Neural cell (in vitro differentiated cells): ENCODE measurements around the gene GRAP2. TPM values are rescaled to one million over a fixed set of nuclear protein-coding genes. Genes with fewer than 3 reads are reported as not detected.

ENCODE experiments used
- H2AFZ ChIP-seq: fragments of 200-600, 300-800 bp; sonication (generic), shearing (Covaris generic); 2 replicates; pipeline ENCODE4 v1.6.0; 2014; ENCODE audit warnings: low read depth, mild to moderate bottlenecking, antibody characterized with exemption, low read length, moderate library complexity
- H3F3A ChIP-seq: fragments of 200-600 bp; shearing (Covaris generic); 2 replicates; pipeline ENCODE4 v1.6.1; 2016; ENCODE audit warnings: mild to moderate bottlenecking, moderate library complexity, mixed read lengths, antibody characterized with exemption, low read length; ENCODE audit not compliant: insufficient read depth, poor library complexity, severe bottlenecking
- H3K27ac ChIP-seq: fragments of 200-600, 300-800 bp; sonication (generic), shearing (Covaris generic); 2 replicates; pipeline ENCODE4 v1.5.1; 2014; ENCODE audit warnings: mild to moderate bottlenecking, low read length, moderate library complexity
- H3K27me3 ChIP-seq: fragments of 300-800, 200-600 bp; sonication (generic), shearing (Covaris generic); 2 replicates; pipeline ENCODE4 v1.6.0; 2014; ENCODE audit warnings: mild to moderate bottlenecking, low read depth, low read length, moderate library complexity; ENCODE audit not compliant: insufficient read depth
- H3K36me3 ChIP-seq: fragments of 300-800, 200-600 bp; sonication (generic), shearing (Covaris generic); 2 replicates; pipeline ENCODE4 v1.5.1; 2014; ENCODE audit warnings: mild to moderate bottlenecking, antibody characterized with exemption, low read length, moderate library complexity; ENCODE audit not compliant: insufficient read depth
- H3K4me2 ChIP-seq: fragments of 300-800, 200-600 bp; sonication (generic), shearing (Covaris generic); 2 replicates; pipeline ENCODE4 v1.6.0; 2014; ENCODE audit warnings: mild to moderate bottlenecking, low read length
- H3K4me3 ChIP-seq: fragments of 300-800, 200-600 bp; sonication (generic), shearing (Covaris generic); 2 replicates; pipeline ENCODE4 v1.5.1; 2014; ENCODE audit warnings: mild to moderate bottlenecking, low read length, moderate library complexity
- H3K79me2 ChIP-seq: fragments of 200-600 bp; shearing (Covaris generic); replicated peaks from 2 replicates; pipeline ENCODE4 v1.6.0; 2014; ENCODE audit warnings: mild to moderate bottlenecking, low read length, moderate library complexity; ENCODE audit not compliant: insufficient read depth
- H3K9ac ChIP-seq: fragments of 300-800, 200-600 bp; sonication (generic), shearing (Covaris generic); 2 replicates; pipeline ENCODE4 v1.6.1; 2016; ENCODE audit warnings: mild to moderate bottlenecking, low read length, mixed read lengths
- H3K9me2 ChIP-seq: fragments of 200-600 bp; shearing (Covaris generic); 2 replicates; pipeline ENCODE4 v1.6.1; 2016; ENCODE audit warnings: mild to moderate bottlenecking, low read length, mixed read lengths; ENCODE audit not compliant: insufficient read depth
- H3K9me3 ChIP-seq: fragments of 200-600, 300-800 bp; sonication (generic), shearing (Covaris generic); 2 replicates; pipeline ENCODE4 v1.6.1; 2016; ENCODE audit warnings: mild to moderate bottlenecking, mixed run types, low read length, moderate library complexity, mixed read lengths
- H4K20me1 ChIP-seq: fragments of 200-600 bp; shearing (Covaris generic); 2 replicates; pipeline ENCODE4 v1.6.1; 2016; ENCODE audit warnings: mild to moderate bottlenecking, mixed run types; ENCODE audit not compliant: insufficient read depth
- CTCF ChIP-seq: fragments of 450-650 bp; IDR thresholded peaks from 2 replicates; pipeline ENCODE4 v1.5.1; 2014; ENCODE audit warnings: antibody characterized with exemption, mild to moderate bottlenecking, moderate library complexity; ENCODE audit not compliant: poor library complexity, severe bottlenecking
- EP300 ChIP-seq: fragments of 450-650 bp; conservative IDR thresholded peaks from 2 replicates; pipeline ENCODE4 v1.6.1; 2014; ENCODE audit warnings: antibody characterized with exemption, mild to moderate bottlenecking, moderate library complexity; ENCODE audit not compliant: poor library complexity, severe bottlenecking
- EZH2 ChIP-seq: fragments of 200-600, 300-800 bp; shearing (Covaris generic), sonication (generic); IDR thresholded peaks from 2 replicates; pipeline ENCODE4 v1.6.1; 2014; ENCODE audit warnings: antibody characterized with exemption, low read length, borderline replicate concordance, mild to moderate bottlenecking; ENCODE audit not compliant: insufficient read depth, poor library complexity, severe bottlenecking
- MXI1 ChIP-seq: fragments of 450-650 bp; conservative IDR thresholded peaks from 2 replicates; pipeline ENCODE4 v1.6.1; 2014; ENCODE audit warnings: antibody characterized with exemption, mild to moderate bottlenecking; ENCODE audit not compliant: poor library complexity, severe bottlenecking
- POLR2AphosphoS5 ChIP-seq: IDR thresholded peaks from 2 replicates; pipeline ENCODE4 v1.6.1; 2012
- RAD21 ChIP-seq: fragments of 450-650 bp; conservative IDR thresholded peaks from 2 replicates; pipeline ENCODE4 v1.6.1; 2014; ENCODE audit warnings: antibody characterized with exemption, mild to moderate bottlenecking, moderate library complexity
- REST ChIP-seq: IDR thresholded peaks from 2 replicates; pipeline ENCODE4 v1.6.1; 2012; ENCODE audit warnings: borderline replicate concordance
- SMC3 ChIP-seq: fragments of 450-650 bp; conservative IDR thresholded peaks from 2 replicates; pipeline ENCODE4 v1.6.1; 2014; ENCODE audit warnings: antibody characterized with exemption, mild to moderate bottlenecking, moderate library complexity; ENCODE audit not compliant: poor library complexity
- TAF1 ChIP-seq: IDR thresholded peaks from 2 replicates; pipeline ENCODE4 v1.6.1; 2012; ENCODE audit warnings: low read depth
- polyA plus RNA-seq: library from polyadenylated mRNA; depleted of rRNA; stranded (reverse); fragments of >200 nt; gene quantifications from 2 replicates; pipeline ENCODE4 v1.2.3, GENCODE V29; 2014

The GRAP2 gene
- polyA plus RNA-seq, 1 donor from 2014 or later: 0.30 TPM

DNA sequence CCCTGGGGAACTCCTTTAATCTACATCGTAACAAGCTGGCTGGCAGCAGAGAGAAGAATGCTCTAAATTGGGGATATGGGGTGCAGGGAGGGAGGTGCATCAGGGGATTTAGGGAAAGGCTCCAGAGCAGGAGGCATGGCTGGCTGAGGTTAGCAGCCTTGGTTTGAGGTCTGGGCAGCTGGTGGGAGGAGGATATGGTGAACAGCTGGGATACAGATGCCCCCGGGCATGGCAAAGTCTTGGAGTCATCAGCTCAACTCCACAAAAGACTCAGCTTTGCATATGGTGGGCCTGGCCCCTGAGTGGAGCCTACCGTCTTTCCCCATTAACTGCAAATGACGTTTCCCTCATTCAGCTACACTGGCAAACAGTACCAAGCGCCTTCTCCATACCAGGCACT is 99.3 kb downstream of the GRAP2 start:
- H3K36me3 ChIP-seq: no peaks in the 10 kb centered on the region
- no peaks in the 10 kb centered on the region for H3K9me3 ChIP-seq
- no peak overlapping the region for H3K27ac ChIP-seq
- H3K79me2 ChIP-seq: no peaks in the 10 kb centered on the region
- peaks cover 16% of the 10 kb centered on the region for H3K27me3 ChIP-seq
- TF ChIP-seq EP300 (no peak), POLR2AphosphoS5 (no peak), EZH2 (no peak), CTCF (no peak), TAF1 (no peak)
- H3F3A ChIP-seq: no peaks in the 10 kb centered on the region
- H3K9ac ChIP-seq: no peak overlapping the region
- H3K4me3 ChIP-seq: no peak overlapping the region
- no peak overlapping the region for H2AFZ ChIP-seq
- H3K9me2 ChIP-seq: no peaks in the 10 kb centered on the region
- no peak overlapping the region for H3K4me2 ChIP-seq
- H4K20me1 ChIP-seq: no peaks in the 10 kb centered on the region

DNA sequence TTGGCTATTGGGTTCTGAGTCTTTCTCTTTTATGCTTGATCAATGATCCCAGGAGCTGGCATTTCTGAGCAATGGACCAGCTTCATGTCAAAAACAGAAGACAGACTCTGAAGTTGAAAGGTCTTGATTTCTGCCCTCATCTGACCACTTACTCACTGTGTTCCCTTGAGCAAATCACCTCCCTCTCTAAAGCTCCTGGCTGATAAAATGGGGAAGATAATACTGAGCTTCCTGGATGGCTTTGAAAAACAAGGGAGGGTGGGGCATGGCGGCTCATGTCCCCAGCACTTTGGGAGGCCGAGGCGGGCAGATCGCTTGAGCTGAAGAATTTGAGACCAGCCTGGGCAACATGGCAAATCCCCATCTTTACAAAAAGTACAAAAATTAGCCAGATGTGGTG is 100.2 kb downstream of the GRAP2 start:
- TF ChIP-seq EZH2: no peak
- no peak for TF ChIP-seq REST
- no peak for TF ChIP-seq EP300
- TF ChIP-seq CTCF: no peak
- TF ChIP-seq TAF1: no peak
- no peak for TF ChIP-seq RAD21
- no peak for TF ChIP-seq MXI1
- TF ChIP-seq SMC3: no peak
- TF ChIP-seq POLR2AphosphoS5: no peak
- H3K79me2 ChIP-seq: no peaks in the 10 kb centered on the region

More for the DNA sequence above, 100.2 kb downstream of the GRAP2 start:
- Histone ChIP-seq H3K27ac (no peak overlapping the region), H3K9ac (no peak overlapping the region), H3F3A (no peaks in the 10 kb centered on the region), H2AFZ (no peak overlapping the region), H3K36me3 (no peaks in the 10 kb centered on the region), H3K27me3 (peaks cover 6% of the 10 kb centered on the region), H3K9me2 (no peaks in the 10 kb centered on the region), H3K9me3 (no peaks in the 10 kb centered on the region), H3K4me2 (no peak overlapping the region), H3K4me3 (no peak overlapping the region), H4K20me1 (no peaks in the 10 kb centered on the region)
